Stomach (tissue), 9 donors: Measurements from ENCODE around the gene MOK. TPM values are rescaled to one million over a fixed set of nuclear protein-coding genes. Genes with fewer than 3 reads are reported as not detected.

Source experiments
- DNase-seq, 2 donors: peaks; one replicate each; pipeline versions ENCODE4 v3.0.0 to v3.0.0-alpha.2; 2013 to 2019
- H3K27ac ChIP-seq, 5 donors: fragments of 200-600 bp in 4 of 5; sonication (generic) in 4 of 5; one replicate each; pipeline ENCODE4 v1.5.1; 2013 to 2019; ENCODE audit warnings: mild to moderate bottlenecking in 1 of 5, moderate library complexity in 1 of 5
- H3K27me3 ChIP-seq, 3 donors: fragments of 200-600 bp; sonication (generic); one replicate each; pipeline ENCODE4 v1.5.1; 2017 to 2019; ENCODE audit warnings: mixed run types in 1 of 3
- H3K36me3 ChIP-seq, 4 donors: fragments of 200-600 bp; sonication (generic); 1 replicate in 3 of 4; 2 replicates in 1 of 4; pipeline ENCODE4 v1.5.1; 2016 to 2019
- H3K4me1 ChIP-seq, 4 donors: fragments of 200-600 bp; sonication (generic); one replicate each; pipeline ENCODE4 v1.5.1; 2016 to 2019
- H3K4me3 ChIP-seq, 4 donors: fragments of 200-600 bp; sonication (generic) in 3 of 4; one replicate each; pipeline ENCODE4 v1.5.1; 2016 to 2019; ENCODE audit warnings: mild to moderate bottlenecking in 1 of 4
- H3K9me3 ChIP-seq, 4 donors: fragments of 200-600 bp; sonication (generic); one replicate each; pipeline ENCODE4 v1.5.1; 2016 to 2019
- EP300 ChIP-seq: sonication (generic); formaldehyde crosslinking; IDR thresholded peaks from one replicate; pipeline ENCODE4 v1.6.1; 2017; ENCODE audit warnings: antibody characterized with exemption
- POLR2A ChIP-seq, 4 donors: fragments of 450-650 bp; IDR thresholded peaks; one replicate each; pipeline ENCODE4 v1.6.1; 2016; ENCODE audit warnings: antibody characterized with exemption in 4 of 4, control low read depth in 2 of 4, mild to moderate bottlenecking in 1 of 4, moderate library complexity in 1 of 4
- POLR2AphosphoS5 ChIP-seq, 3 donors: sonication (generic); formaldehyde crosslinking; IDR thresholded peaks; one replicate each; pipeline ENCODE4 v1.6.1; 2016; ENCODE audit warnings: antibody characterized with exemption in 3 of 3
- whole genome bisulfite sequencing, 5 donors: extraction: QIAGEN DNeasy Blood & Tissue Kit in 3 of 5; methylation state at CpG; one replicate each; pipeline versions ENCODE4 v1.1.5 to v1.1.7; 2013 to 2018; 5-methylcytosine and 5-hydroxymethylcytosine counted together
- intact Hi-C: fragments of 100-400 bp; cut with DNase I; formaldehyde crosslinking; loops from one replicate; pipeline ENCODE4 v1.15.1; 2023; ENCODE audit warnings: low total_unique reads
- polyA plus RNA-seq, 3 donors: library from polyadenylated mRNA; stranded (reverse); fragments of 200-250 nt; gene quantifications; one replicate each; pipeline ENCODE4 v1.2.3, GENCODE V29; 2013
- total RNA-seq, 5 donors: library from RNA; depleted of rRNA; stranded (reverse); fragments of >200 nt; gene quantifications; one replicate each; pipeline versions ENCODE4 v1.1.0 to v1.2.3, GENCODE V29; 2014 to 2016
- TF ChIP-seq, protein P1 (sequence below), 7 experiments: fragments of 450-650 bp in 4 of 7; fragments of 200-600 bp in 3 of 7; sonication (generic) in 3 of 7; IDR thresholded peaks; one replicate each; pipeline ENCODE4 v1.5.1; 2016 to 2019; ENCODE audit warnings: antibody characterized with exemption in 7 of 7, control low read depth in 2 of 7, mild to moderate bottlenecking in 1 of 7
- donor health status: healthy with polysubstance abuse.
- donor health status: Bipolar disorder and iron deficiency.
- donor health status: healthy.

The MOK gene
- total and polyA plus RNA-seq, 8 donors: 4.2 to 46.9 (median 12.6) TPM

DNA sequence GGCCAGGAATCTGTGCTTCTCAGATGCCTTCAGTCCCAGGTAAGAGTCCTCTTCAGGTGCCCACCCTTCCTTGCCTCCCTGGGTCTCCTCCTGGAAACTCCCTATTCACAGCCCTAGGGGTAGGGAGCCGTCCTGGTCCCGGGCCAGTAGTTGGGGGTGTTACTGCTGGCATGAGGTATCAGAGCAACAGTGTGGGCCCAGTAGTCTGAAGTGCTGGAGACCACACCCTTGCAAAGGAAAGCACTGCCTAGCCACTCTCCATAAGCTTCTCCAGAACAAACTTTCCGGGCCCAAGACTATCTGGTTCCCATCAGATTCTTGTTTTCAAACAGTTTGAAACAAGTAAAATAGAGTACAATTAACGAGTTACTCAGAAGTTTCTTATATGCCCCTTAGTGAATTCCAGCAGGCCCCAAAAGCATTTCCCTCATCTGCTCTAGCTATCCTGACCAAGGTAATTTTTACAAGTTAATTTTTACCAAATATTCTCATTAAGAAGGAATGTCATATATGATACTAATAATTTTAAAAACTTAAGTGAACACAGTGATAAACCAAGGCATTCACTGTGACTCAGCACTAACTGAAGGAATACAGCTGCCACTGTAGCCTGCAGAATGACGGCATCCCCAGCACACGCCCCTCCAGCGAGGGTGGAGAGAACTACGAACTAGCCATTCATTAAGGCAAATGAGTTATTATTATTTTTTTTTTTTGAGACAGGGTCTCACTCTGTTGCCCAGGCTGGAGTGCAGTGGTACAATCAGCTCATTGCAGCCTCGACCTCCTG is 49.4 kb downstream of the MOK start:
- peak overlapping the region in 4 of 5 donors; percentile 55 to 73 (median 68) for H3K27ac ChIP-seq
- no peak for TF ChIP-seq POLR2A (IDR thresholded peaks at IDR 0.05)
- no peak for TF ChIP-seq EP300
- TF ChIP-seq, protein P1, sequence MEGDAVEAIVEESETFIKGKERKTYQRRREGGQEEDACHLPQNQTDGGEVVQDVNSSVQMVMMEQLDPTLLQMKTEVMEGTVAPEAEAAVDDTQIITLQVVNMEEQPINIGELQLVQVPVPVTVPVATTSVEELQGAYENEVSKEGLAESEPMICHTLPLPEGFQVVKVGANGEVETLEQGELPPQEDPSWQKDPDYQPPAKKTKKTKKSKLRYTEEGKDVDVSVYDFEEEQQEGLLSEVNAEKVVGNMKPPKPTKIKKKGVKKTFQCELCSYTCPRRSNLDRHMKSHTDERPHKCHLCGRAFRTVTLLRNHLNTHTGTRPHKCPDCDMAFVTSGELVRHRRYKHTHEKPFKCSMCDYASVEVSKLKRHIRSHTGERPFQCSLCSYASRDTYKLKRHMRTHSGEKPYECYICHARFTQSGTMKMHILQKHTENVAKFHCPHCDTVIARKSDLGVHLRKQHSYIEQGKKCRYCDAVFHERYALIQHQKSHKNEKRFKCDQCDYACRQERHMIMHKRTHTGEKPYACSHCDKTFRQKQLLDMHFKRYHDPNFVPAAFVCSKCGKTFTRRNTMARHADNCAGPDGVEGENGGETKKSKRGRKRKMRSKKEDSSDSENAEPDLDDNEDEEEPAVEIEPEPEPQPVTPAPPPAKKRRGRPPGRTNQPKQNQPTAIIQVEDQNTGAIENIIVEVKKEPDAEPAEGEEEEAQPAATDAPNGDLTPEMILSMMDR (IDR thresholded peaks at IDR 0.05): no peak
- WGBS, 5 donors: 62 to 75% (median 71%) methylated on average over 8 to 9 of the region's 9 CpGs
- no peaks in the 10 kb centered on the region for H3K9me3 ChIP-seq
- peaks cover 0 to 7% (median 3%) of the 10 kb centered on the region in 4 donors for H3K36me3 ChIP-seq
- H3K27me3 ChIP-seq: no peaks in the 10 kb centered on the region
- peaks cover 0 to 10% (median 2%) of the 10 kb centered on the region in 4 donors for H3K4me1 ChIP-seq
- no peak overlapping the region for H3K4me3 ChIP-seq
- intact Hi-C loops: no loop called here
- DNase-seq: peak in 1 of 2 donors; percentile 61

DNA sequence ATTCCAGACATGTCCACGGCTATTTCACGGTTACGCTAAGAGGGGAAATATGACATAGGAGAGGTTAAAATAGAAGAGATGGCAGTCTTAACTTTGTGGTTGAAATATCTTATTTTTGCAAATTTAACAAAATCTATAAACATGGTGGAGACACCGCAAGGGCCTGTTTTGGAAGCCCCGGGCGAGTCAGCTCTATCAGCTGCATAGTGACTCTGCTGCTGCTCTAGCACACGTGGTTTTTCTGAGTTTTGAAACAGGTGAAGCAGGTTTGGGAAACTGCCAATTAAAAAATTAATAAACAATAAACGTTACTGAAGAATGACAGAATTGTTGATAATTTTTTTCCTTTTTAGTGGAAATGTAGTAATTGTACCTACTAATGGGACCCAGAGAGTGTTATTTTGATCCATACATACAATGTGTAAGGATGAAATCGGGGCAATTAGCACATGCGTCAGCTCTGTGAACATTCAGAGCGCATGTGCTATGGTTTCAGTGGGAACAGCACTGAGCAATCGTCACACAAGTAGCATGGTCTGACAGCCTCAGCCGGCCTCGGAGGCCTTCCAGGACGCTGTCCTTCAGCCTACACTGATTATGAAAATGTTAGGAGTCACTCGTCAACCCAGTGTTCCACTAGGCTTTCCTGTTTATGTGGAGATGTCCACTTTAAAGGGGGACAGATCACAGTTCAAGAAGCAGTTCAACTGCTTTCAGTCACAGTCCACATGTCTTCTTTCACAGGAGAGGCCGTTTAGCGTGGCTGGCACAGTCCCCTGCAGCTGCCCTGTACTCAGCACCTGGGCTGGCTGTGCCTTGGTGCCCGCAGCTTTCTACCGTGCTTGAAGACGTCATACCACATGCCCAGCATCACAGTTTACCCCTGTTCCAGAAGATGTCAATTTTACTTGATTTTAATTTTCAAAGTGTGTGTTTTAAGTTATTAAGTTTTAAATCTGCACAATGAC is 51.8 kb downstream of the MOK start:
- Histone ChIP-seq H3K27me3 (no peaks in the 10 kb centered on the region), H3K4me3 (no peak overlapping the region), H3K36me3 (peaks cover 0 to 26% (median 14%) of the 10 kb centered on the region in 4 donors), H3K9me3 (no peaks in the 10 kb centered on the region), H3K4me1 (peaks cover 0 to 10% (median 2%) of the 10 kb centered on the region in 4 donors), H3K27ac (no peak overlapping the region)
- DNase-seq: no peak
- TF ChIP-seq, protein P1 (IDR thresholded peaks at IDR 0.05): no peak
- TF ChIP-seq POLR2A (IDR thresholded peaks at IDR 0.05) (no peak), POLR2AphosphoS5 (IDR thresholded peaks at IDR 0.05) (no peak), EP300 (no peak)
- WGBS, 5 donors: 84 to 86% (median 85%) methylated on average over 21 of the region's 21 CpGs
- intact Hi-C loops: no loop called here

DNA sequence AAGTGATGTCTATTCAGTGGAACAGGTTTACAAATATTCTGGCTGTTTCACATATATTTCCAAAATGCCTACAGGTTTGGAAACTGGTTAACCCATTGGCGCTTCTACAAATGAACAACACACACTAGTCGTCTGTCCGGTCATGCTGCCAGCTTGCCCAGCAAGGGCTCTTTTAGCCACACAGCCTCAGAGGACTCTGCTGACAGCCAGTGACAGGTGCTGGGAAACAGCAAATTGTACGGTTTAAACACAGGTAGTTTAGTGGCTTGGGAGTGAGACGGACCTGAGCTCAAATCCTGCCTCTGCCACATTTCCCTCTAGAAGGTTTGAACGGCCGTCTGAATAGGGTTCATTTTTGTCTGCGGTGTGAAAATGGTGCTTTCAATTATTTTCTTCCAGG is 53.8 kb downstream of the MOK start:
- DNase-seq: no peak
- TF ChIP-seq, protein P1 (IDR thresholded peaks at IDR 0.05): no peak
- TF ChIP-seq EP300: no peak
- no peak for TF ChIP-seq POLR2A (IDR thresholded peaks at IDR 0.05)
- Histone ChIP-seq H3K36me3 (peaks cover 0 to 26% (median 14%) of the 10 kb centered on the region in 4 donors), H3K4me1 (peaks cover 0 to 5% (median 2%) of the 10 kb centered on the region in 4 donors), H3K27ac (no peak overlapping the region), H3K4me3 (no peak overlapping the region), H3K9me3 (no peaks in the 10 kb centered on the region), H3K27me3 (no peaks in the 10 kb centered on the region)
- intact Hi-C loops: no loop called here
- 91 to 94% (median 93%) methylated on average over 8 of the region's 8 CpGs for WGBS, 5 donors

DNA sequence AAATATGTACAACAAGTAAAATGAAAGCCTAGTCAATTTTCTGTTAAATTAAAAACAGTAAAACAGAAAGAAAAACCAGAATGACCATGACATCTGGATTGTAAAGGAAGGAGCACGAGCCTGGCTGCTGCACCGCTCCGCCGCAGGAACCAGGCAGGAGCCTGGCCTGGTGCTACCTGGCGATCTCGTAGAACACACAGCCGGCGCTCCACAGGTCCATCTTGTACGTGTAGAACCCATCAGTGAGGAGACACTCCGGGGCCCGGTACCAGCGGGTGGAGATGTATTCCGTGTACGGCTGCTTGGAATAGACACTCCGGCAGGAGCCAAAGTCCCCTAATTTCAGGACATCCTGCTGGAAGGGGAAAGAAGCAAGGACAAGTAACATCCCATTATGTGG is 54.3 kb downstream of the MOK start:
- 93 to 98% (median 96%) methylated on average over 15 of the region's 15 CpGs for WGBS, 5 donors
- TF ChIP-seq, protein P1 (IDR thresholded peaks at IDR 0.05): no peak
- TF ChIP-seq POLR2A (IDR thresholded peaks at IDR 0.05) (no peak), POLR2AphosphoS5 (IDR thresholded peaks at IDR 0.05) (no peak), EP300 (no peak)
- no peak for DNase-seq
- intact Hi-C loops: no loop called here
- Histone ChIP-seq H3K27ac (no peak overlapping the region), H3K4me3 (no peak overlapping the region), H3K4me1 (peaks cover 0 to 5% (median 2%) of the 10 kb centered on the region in 4 donors), H3K9me3 (no peaks in the 10 kb centered on the region), H3K36me3 (peaks cover 0 to 26% (median 14%) of the 10 kb centered on the region in 4 donors), H3K27me3 (no peaks in the 10 kb centered on the region)
